Right atrium auricular region (tissue), 2 donors: ENCODE data around the gene IER3. TPM values are rescaled to one million over a fixed set of nuclear protein-coding genes. Genes with fewer than 3 reads are reported as not detected.
A peak's percentile ranks its signal among the peaks of the same experiment; 100 is the strongest.
"Not testable (repeated sequence)": the region's sequence is repeated elsewhere in the genome, so short reads cannot be mapped to it uniquely, and the experiment has no call there.

Source experiments
- DNase-seq: peaks from one replicate; pipeline ENCODE4 v3.0.0-alpha.2; 2019; ENCODE audit warnings: low spot score
- H3K27ac ChIP-seq, 2 donors: fragments of 200-600 bp; sonication (generic); 1 replicate in 1 of 2; 2 replicates in 1 of 2; pipeline ENCODE4 v1.5.1; 2016 to 2019
- H3K27me3 ChIP-seq, 2 donors: fragments of 200-600 bp; sonication (generic); one replicate each; pipeline versions ENCODE4 v1.5.1 to v1.6.0; 2017 to 2019
- H3K36me3 ChIP-seq: fragments of 200-600 bp; sonication (generic); one replicate; pipeline ENCODE4 v1.5.1; 2016
- H3K4me1 ChIP-seq, 2 donors: fragments of 200-600 bp; sonication (generic); one replicate each; pipeline versions ENCODE4 v1.5.1 to v1.6.0; 2017 to 2019
- H3K4me3 ChIP-seq, 2 donors: fragments of 200-600 bp; sonication (generic); 1 replicate in 1 of 2; 2 replicates in 1 of 2; pipeline ENCODE4 v1.5.1; 2017 to 2019; ENCODE audit warnings: mild to moderate bottlenecking in 1 of 2, moderate library complexity in 1 of 2
- H3K9me3 ChIP-seq, 2 donors: fragments of 200-600 bp; sonication (generic); one replicate each; pipeline ENCODE4 v1.5.1; 2019
- total RNA-seq, 2 donors: library from RNA; depleted of rRNA; stranded (reverse); fragments of >200 nt; gene quantifications; one replicate each; pipeline ENCODE4 v1.1.0, GENCODE V29; 2016
- TF ChIP-seq, protein P1 (sequence below), 2 donors: fragments of 200-600 bp; sonication (generic); IDR thresholded peaks; one replicate each; pipeline ENCODE4 v1.5.1; 2019; ENCODE audit warnings: antibody characterized with exemption in 2 of 2

Gene IER3
- total RNA-seq, 2 donors from 2014 or later: 43.6 to 144 TPM

- no peaks in the 10 kb centered on the region for H3K27me3 ChIP-seq
- H3K9me3 ChIP-seq: no peaks in the 10 kb centered on the region
- no peak overlapping the region for H3K4me3 ChIP-seq
- TF ChIP-seq, protein P1, sequence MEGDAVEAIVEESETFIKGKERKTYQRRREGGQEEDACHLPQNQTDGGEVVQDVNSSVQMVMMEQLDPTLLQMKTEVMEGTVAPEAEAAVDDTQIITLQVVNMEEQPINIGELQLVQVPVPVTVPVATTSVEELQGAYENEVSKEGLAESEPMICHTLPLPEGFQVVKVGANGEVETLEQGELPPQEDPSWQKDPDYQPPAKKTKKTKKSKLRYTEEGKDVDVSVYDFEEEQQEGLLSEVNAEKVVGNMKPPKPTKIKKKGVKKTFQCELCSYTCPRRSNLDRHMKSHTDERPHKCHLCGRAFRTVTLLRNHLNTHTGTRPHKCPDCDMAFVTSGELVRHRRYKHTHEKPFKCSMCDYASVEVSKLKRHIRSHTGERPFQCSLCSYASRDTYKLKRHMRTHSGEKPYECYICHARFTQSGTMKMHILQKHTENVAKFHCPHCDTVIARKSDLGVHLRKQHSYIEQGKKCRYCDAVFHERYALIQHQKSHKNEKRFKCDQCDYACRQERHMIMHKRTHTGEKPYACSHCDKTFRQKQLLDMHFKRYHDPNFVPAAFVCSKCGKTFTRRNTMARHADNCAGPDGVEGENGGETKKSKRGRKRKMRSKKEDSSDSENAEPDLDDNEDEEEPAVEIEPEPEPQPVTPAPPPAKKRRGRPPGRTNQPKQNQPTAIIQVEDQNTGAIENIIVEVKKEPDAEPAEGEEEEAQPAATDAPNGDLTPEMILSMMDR (IDR thresholded peaks at IDR 0.05): no peak
- peak overlapping the region in 1 of 2 donors; percentile 4 for H3K27ac ChIP-seq
- DNase-seq: no peak
- H3K36me3 ChIP-seq: peaks cover 77% of the 10 kb centered on the region
- peaks cover 0 to 41% of the 10 kb centered on the region in 2 donors for H3K4me1 ChIP-seq
Observed at GRCh38 chr6:30724906-30725667, 19.3 kb downstream of the IER3 start.

DNA sequence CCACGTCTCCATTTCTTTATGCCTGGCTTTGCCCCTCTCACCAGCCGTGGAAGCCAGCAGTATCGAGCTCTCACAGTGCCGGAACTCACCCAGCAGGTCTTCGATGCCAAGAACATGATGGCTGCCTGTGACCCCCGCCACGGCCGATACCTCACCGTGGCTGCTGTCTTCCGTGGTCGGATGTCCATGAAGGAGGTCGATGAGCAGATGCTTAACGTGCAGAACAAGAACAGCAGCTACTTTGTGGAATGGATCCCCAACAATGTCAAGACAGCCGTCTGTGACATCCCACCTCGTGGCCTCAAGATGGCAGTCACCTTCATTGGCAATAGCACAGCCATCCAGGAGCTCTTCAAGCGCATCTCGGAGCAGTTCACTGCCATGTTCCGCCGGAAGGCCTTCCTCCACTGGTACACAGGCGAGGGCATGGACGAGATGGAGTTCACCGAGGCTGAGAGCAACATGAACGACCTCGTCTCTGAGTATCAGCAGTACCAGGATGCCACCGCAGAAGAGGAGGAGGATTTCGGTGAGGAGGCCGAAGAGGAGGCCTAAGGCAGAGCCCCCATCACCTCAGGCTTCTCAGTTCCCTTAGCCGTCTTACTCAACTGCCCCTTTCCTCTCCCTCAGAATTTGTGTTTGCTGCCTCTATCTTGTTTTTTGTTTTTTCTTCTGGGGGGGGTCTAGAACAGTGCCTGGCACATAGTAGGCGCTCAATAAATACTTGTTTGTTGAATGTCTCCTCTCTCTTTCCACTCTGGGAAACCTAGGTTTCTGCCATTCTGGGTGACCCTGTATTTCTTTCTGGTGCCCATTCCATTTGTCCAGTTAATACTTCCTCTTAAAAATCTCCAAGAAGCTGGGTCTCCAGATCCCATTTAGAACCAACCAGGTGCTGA is 20.3 kb downstream of the IER3 start:
- H3K36me3 ChIP-seq: peaks cover 67% of the 10 kb centered on the region
- H3K4me3 ChIP-seq, H3K27me3 ChIP-seq, DNase-seq, H3K9me3 ChIP-seq: not testable (repeated sequence)
- peak overlapping the region in 1 of 2 donors; percentile 35 for H3K27ac ChIP-seq
- peaks cover 0 to 49% of the 10 kb centered on the region in 2 donors for H3K4me1 ChIP-seq

DNA sequence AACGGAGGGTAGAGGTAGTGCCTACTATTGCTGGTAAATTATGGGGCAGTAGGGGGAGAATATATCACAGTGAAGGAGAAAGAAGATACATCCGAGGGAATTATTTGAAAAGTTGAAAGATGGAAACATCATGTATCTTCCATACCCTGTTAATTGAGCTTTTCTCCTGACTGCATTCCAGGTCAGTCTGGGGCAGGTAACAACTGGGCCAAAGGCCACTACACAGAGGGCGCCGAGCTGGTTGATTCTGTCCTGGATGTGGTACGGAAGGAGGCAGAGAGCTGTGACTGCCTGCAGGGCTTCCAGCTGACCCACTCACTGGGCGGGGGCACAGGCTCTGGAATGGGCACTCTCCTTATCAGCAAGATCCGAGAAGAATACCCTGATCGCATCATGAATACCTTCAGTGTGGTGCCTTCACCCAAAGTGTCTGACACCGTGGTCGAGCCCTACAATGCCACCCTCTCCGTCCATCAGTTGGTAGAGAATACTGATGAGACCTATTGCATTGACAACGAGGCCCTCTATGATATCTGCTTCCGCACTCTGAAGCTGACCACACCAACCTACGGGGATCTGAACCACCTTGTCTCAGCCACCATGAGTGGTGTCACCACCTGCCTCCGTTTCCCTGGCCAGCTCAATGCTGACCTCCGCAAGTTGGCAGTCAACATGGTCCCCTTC is 21.0 kb downstream of the IER3 start:
- not testable (repeated sequence) for DNase-seq, H3K4me3 ChIP-seq, H3K27ac ChIP-seq, H3K27me3 ChIP-seq, H3K9me3 ChIP-seq
- H3K4me1 ChIP-seq: peaks cover 0 to 55% of the 10 kb centered on the region in 2 donors
- peaks cover 62% of the 10 kb centered on the region for H3K36me3 ChIP-seq

DNA sequence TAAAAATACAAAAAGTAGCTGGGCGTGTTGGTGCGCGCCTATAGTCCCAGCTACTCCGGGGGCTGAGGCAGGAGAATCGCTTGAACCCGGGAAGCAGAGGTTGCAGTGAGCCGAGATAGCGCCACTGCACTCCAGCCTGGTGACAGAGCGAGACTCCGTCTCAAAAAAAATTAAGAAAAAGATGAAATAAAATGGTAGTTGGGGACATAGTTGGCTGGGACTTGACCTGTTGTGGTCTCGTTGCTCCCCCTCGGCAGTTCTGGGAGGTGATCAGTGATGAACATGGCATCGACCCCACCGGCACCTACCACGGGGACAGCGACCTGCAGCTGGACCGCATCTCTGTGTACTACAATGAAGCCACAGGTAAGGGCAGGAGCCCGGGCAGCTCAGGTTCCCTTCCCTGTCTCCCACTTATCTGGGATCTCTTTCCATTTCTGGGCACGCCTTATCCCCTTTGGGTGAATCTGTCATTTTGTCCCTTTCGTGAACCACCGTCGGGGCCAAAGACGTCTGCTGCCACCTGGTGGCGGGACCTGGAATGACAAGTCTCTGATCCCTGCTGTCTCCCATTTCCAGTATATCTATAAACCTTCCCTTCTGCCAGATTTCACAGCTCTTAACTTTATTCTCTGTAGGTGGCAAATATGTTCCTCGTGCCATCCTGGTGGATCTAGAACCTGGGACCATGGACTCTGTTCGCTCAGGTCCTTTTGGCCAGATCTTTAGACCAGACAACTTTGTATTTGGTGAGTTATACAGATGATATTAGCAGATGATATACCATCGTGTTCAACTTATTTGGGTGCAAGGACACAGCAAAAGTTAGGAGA is 21.9 kb downstream of the IER3 start:
- TF ChIP-seq, protein P1 (IDR thresholded peaks at IDR 0.05): peak; percentile 98
- Histone ChIP-seq H3K36me3 (peaks cover 54% of the 10 kb centered on the region), H3K4me3 (peak overlapping the region; percentile 82 to 85), H3K27ac (peak overlapping the region; percentile 92 to 95), H3K4me1 (peaks cover 0 to 62% of the 10 kb centered on the region in 2 donors), H3K9me3 (no peaks in the 10 kb centered on the region), H3K27me3 (no peaks in the 10 kb centered on the region)
- peak; percentile 91 for DNase-seq

- peak overlapping the region; percentile 82 to 85 for H3K4me3 ChIP-seq
Observed at GRCh38 chr6:30722025-30722279, 22.4 kb downstream of the IER3 start.

GRCh38 chr6:30721198-30722024 is 22.9 kb downstream of the IER3 start:
- Histone ChIP-seq H3K27ac (peak overlapping the region; percentile 92 to 95), H3K36me3 (peaks cover 43% of the 10 kb centered on the region), H3K4me1 (peaks cover 0 to 66% of the 10 kb centered on the region in 2 donors), H3K4me3 (peak overlapping the region; percentile 82 to 85), H3K9me3 (no peaks in the 10 kb centered on the region), H3K27me3 (no peaks in the 10 kb centered on the region)
- TF ChIP-seq, protein P1 (IDR thresholded peaks at IDR 0.05): peak; percentile 30 to 57
- DNase-seq: peak; percentile 87

More at GRCh38 chr6:30722025-30722279, 22.4 kb downstream of the IER3 start:
- peaks cover 48% of the 10 kb centered on the region for H3K36me3 ChIP-seq
- DNase-seq: peak; percentile 75
- H3K9me3 ChIP-seq, H3K27me3 ChIP-seq: not testable (repeated sequence)
- peaks cover 0 to 62% of the 10 kb centered on the region in 2 donors for H3K4me1 ChIP-seq
- H3K27ac ChIP-seq: peak overlapping the region; percentile 92 to 95
